Mesothelial cell of epicardium (in vitro differentiated cells): ENCODE results near the gene C6orf89. TPM values are rescaled to one million over a fixed set of nuclear protein-coding genes. Genes with fewer than 3 reads are reported as not detected.

Source experiments
- DNase-seq, 2 experiments: peaks; one replicate each; pipeline ENCODE4 v3.0.0; 2021; ENCODE audit warnings: low spot score in 2 of 2; ENCODE audit not compliant: unreplicated experiment in 2 of 2
- H3K27ac Mint-ChIP-seq: 2 replicates; pipeline ENCODE4 v1.8.0; 2021; ENCODE audit warnings: mixed read lengths
- H3K27me3 Mint-ChIP-seq: 2 replicates; pipeline ENCODE4 v1.8.0; 2021; ENCODE audit warnings: low read depth, mixed read lengths
- H3K36me3 Mint-ChIP-seq: 2 replicates; pipeline ENCODE4 v1.8.0; 2021; ENCODE audit warnings: mixed read lengths
- H3K4me1 Mint-ChIP-seq: 2 replicates; pipeline ENCODE4 v1.8.0; 2021; ENCODE audit warnings: mixed read lengths
- H3K4me3 Mint-ChIP-seq: 2 replicates; pipeline ENCODE4 v1.8.0; 2021; ENCODE audit warnings: mild to moderate bottlenecking, moderate library complexity, mixed read lengths
- H3K9me3 Mint-ChIP-seq: 2 replicates; pipeline ENCODE4 v1.8.0; 2021; ENCODE audit warnings: mixed read lengths
- CTCF ChIP-seq: fragments of 200-600 bp; sonication (generic); IDR thresholded peaks from one replicate; pipeline ENCODE4 v1.5.0; 2021; ENCODE audit warnings: antibody characterized with exemption; ENCODE audit not compliant: unreplicated experiment
- total RNA-seq: library from RNA; stranded (reverse); gene quantifications from 3 replicates; pipeline ENCODE4 v1.2.1, GENCODE V29; 2021

Gene C6orf89
- total RNA-seq, 1 donor from 2014 or later: 39.7 TPM

DNA sequence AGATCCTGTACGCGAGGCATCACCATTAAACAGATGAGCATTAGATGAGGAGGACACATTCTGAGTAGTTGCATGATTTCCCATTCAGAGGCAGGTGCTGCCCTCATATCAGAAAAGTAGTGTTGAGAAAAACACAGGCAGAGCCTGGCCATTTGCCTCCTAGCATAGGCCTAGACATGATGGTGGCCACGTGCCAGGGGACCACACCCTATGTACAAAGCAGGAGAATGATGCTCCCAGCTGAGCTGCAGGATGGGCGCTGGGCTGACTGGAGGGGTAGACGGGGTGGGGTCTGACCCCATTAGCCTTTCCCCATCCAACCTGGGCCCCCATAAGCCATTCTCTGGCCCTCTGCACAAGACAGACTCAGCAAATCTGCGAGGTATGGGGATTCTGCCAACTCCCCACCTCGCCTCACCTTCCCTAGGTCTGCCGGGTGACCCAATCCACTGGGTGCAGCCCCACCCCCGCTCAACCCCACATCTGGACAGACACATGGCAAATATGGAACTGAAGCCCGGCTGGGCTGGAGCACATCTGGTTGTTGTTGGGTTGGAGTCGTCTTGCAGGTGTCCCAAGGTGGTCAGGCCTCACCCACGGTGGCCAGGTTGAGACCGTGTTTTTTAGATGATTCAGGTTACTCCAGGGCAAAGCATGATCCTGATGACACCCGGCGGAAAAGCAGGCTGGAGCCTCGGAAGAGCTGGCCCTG lies 82.7 kb downstream of the C6orf89 start:
- Mint-ChIP-seq H3K4me1 (peaks cover 13% of the 10 kb centered on the region), H3K27ac (no peak overlapping the region), H3K36me3 (peaks cover 41% of the 10 kb centered on the region), H3K9me3 (no peaks in the 10 kb centered on the region), H3K4me3 (no peak overlapping the region), H3K27me3 (no peaks in the 10 kb centered on the region)
- DNase-seq: no peak
- TF ChIP-seq CTCF: no peak

DNA sequence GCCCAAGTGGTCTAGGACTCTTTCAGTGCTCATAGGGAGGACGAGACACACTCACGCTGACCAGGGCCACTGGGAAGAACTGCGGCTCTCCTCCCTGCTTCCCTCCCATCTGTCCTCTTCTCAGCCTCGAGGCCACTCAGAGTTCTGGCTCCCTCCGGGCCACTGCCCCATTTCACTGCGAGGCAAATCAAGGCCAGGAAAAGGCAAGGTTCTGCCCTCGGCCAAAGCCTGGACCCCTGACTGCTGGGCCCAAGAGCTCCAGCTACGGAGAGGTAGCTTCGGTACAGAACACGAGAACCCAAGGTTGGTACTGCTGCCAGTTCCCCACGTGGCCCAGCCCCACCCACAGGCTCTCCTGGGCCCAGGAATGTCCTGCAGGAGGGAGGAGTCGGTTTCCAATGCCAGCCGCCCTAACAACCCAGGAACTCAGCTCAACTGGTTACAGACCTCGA lies 83.5 kb downstream of the C6orf89 start:
- H3K27me3 Mint-ChIP-seq: no peaks in the 10 kb centered on the region
- DNase-seq: no peak
- no peak overlapping the region for H3K27ac Mint-ChIP-seq
- H3K9me3 Mint-ChIP-seq: no peaks in the 10 kb centered on the region
- TF ChIP-seq CTCF: no peak
- H3K4me1 Mint-ChIP-seq: peaks cover 8% of the 10 kb centered on the region
- H3K36me3 Mint-ChIP-seq: peaks cover 46% of the 10 kb centered on the region
- no peak overlapping the region for H3K4me3 Mint-ChIP-seq

- Mint-ChIP-seq H3K4me1 (no peaks in the 10 kb centered on the region), H3K9me3 (no peaks in the 10 kb centered on the region), H3K4me3 (no peak overlapping the region), H3K36me3 (peaks cover 50% of the 10 kb centered on the region), H3K27me3 (no peaks in the 10 kb centered on the region), H3K27ac (no peak overlapping the region)
- DNase-seq: no peak
- TF ChIP-seq CTCF: no peak
Measured at GRCh38 chr6:36969988-36970891, 84.5 kb downstream of the C6orf89 start.

GRCh38 chr6:36970892-36971842 lies 85.4 kb downstream of the C6orf89 start:
- Mint-ChIP-seq H3K27ac (no peak overlapping the region), H3K4me1 (no peaks in the 10 kb centered on the region), H3K36me3 (peaks cover 52% of the 10 kb centered on the region), H3K4me3 (no peak overlapping the region), H3K27me3 (no peaks in the 10 kb centered on the region), H3K9me3 (no peaks in the 10 kb centered on the region)
- no peak for TF ChIP-seq CTCF
- DNase-seq: no peak

GRCh38 chr6:36971921-36972673 lies 86.3 kb downstream of the C6orf89 start:
- Mint-ChIP-seq H3K9me3 (no peaks in the 10 kb centered on the region), H3K4me3 (no peak overlapping the region), H3K4me1 (no peaks in the 10 kb centered on the region), H3K36me3 (peaks cover 47% of the 10 kb centered on the region), H3K27ac (no peak overlapping the region), H3K27me3 (no peaks in the 10 kb centered on the region)
- DNase-seq: no peak
- no peak for TF ChIP-seq CTCF
